H9 (cell line): ENCODE measurements around the gene NDUFS6. TPM values are rescaled to one million over a fixed set of nuclear protein-coding genes. Genes with fewer than 3 reads are reported as not detected.

Experiments used
- DNase-seq: peaks from one replicate; pipeline ENCODE4 v3.0.0-alpha.2; 2017
- H2AFZ ChIP-seq: one replicate; pipeline ENCODE4 v1.6.1; 2013; ENCODE audit warnings: mild to moderate bottlenecking, low read length, control low read depth, moderate library complexity
- H2AK5ac ChIP-seq: 2 replicates; pipeline ENCODE4 v1.6.1; 2013; ENCODE audit warnings: low read length, control low read depth, mixed read lengths; ENCODE audit not compliant: insufficient read length
- H2BK120ac ChIP-seq: one replicate; pipeline ENCODE4 v1.6.1; 2013; ENCODE audit warnings: low read depth, mild to moderate bottlenecking, low read length, control low read depth, inconsistent platforms; ENCODE audit not compliant: poor library complexity, severe bottlenecking
- H2BK12ac ChIP-seq: 2 replicates; pipeline ENCODE4 v1.6.1; 2013; ENCODE audit warnings: low read length, control low read depth, mixed read lengths, low read depth; ENCODE audit not compliant: insufficient read length
- H2BK15ac ChIP-seq: 2 replicates; pipeline ENCODE4 v1.6.1; 2013; ENCODE audit warnings: low read depth, low read length, control low read depth
- H2BK20ac ChIP-seq: one replicate; pipeline ENCODE4 v1.6.1; 2013; ENCODE audit warnings: low read depth, mild to moderate bottlenecking, low read length, control low read depth, inconsistent platforms; ENCODE audit not compliant: poor library complexity, severe bottlenecking
- H2BK5ac ChIP-seq: 2 replicates; pipeline ENCODE4 v1.6.1; 2013; ENCODE audit warnings: low read length, control low read depth, mixed read lengths; ENCODE audit not compliant: insufficient read length
- H3K14ac ChIP-seq: 2 replicates; pipeline ENCODE4 v1.6.1; 2013; ENCODE audit warnings: low read length, control low read depth; ENCODE audit not compliant: insufficient read depth
- H3K18ac ChIP-seq: 2 replicates; pipeline ENCODE4 v1.6.1; 2013; ENCODE audit warnings: low read depth, mild to moderate bottlenecking, mixed read lengths, low read length, control low read depth; ENCODE audit not compliant: insufficient read length
- H3K23ac ChIP-seq: 2 replicates; pipeline ENCODE4 v1.6.1; 2013; ENCODE audit warnings: low read length, control low read depth, mixed read lengths, low read depth; ENCODE audit not compliant: insufficient read length
- H3K23me2 ChIP-seq: 2 replicates; pipeline ENCODE4 v1.6.1; 2013; ENCODE audit warnings: low read depth, mild to moderate bottlenecking, mixed read lengths, low read length, control low read depth; ENCODE audit not compliant: insufficient read length, poor library complexity, severe bottlenecking
- H3K27ac ChIP-seq: 2 replicates; pipeline ENCODE4 v1.5.1; 2013; ENCODE audit warnings: low read length, control low read depth, mixed read lengths, low read depth; ENCODE audit not compliant: insufficient read length
- H3K27me3 ChIP-seq: 2 replicates; pipeline ENCODE4 v1.6.1; 2013; ENCODE audit warnings: low read length, control low read depth, inconsistent platforms; ENCODE audit not compliant: insufficient read depth
- H3K4ac ChIP-seq: 2 replicates; pipeline ENCODE4 v1.6.1; 2013; ENCODE audit warnings: low read depth, mild to moderate bottlenecking, control low read depth, inconsistent platforms, low read length, moderate library complexity
- H3K4me1 ChIP-seq: 2 replicates; pipeline ENCODE4 v1.6.1; 2013; ENCODE audit warnings: low read length, control low read depth, inconsistent platforms; ENCODE audit not compliant: insufficient read depth
- H3K4me2 ChIP-seq: 2 replicates; pipeline ENCODE4 v1.6.1; 2013; ENCODE audit warnings: low read length, control low read depth, mixed read lengths; ENCODE audit not compliant: insufficient read length, insufficient read depth
- H3K56ac ChIP-seq: 2 replicates; pipeline ENCODE4 v1.6.1; 2013; ENCODE audit warnings: low read depth, mild to moderate bottlenecking, mixed read lengths, low read length, control low read depth; ENCODE audit not compliant: insufficient read length
- H3K79me1 ChIP-seq: 2 replicates; pipeline ENCODE4 v1.6.1; 2013; ENCODE audit warnings: low read depth, mild to moderate bottlenecking, moderate library complexity, low read length, control low read depth, inconsistent platforms; ENCODE audit not compliant: insufficient read depth, poor library complexity, severe bottlenecking
- H3K79me2 ChIP-seq: 2 replicates; pipeline ENCODE4 v1.6.1; 2013; ENCODE audit warnings: low read length, control low read depth, inconsistent platforms; ENCODE audit not compliant: insufficient read depth
- H3K9ac ChIP-seq: 2 replicates; pipeline ENCODE4 v1.6.1; 2013; ENCODE audit warnings: low read length, control low read depth, mixed read lengths; ENCODE audit not compliant: insufficient read length; ENCODE audit errors: extremely low read depth
- H3K9me3 ChIP-seq: one replicate; pipeline ENCODE4 v1.6.1; 2013; ENCODE audit warnings: low read depth, low read length, inconsistent platforms; ENCODE audit not compliant: control insufficient read depth
- H3T11ph ChIP-seq: one replicate; pipeline ENCODE4 v1.6.1; 2013; ENCODE audit warnings: mild to moderate bottlenecking, low read length, control low read depth, inconsistent platforms
- H4K20me1 ChIP-seq: one replicate; pipeline ENCODE4 v1.6.1; 2013; ENCODE audit not compliant: control insufficient read depth, insufficient read length, insufficient read depth
- H4K5ac ChIP-seq: 2 replicates; pipeline ENCODE4 v1.6.1; 2013; ENCODE audit warnings: low read depth, mild to moderate bottlenecking, mixed read lengths, low read length, control low read depth; ENCODE audit not compliant: insufficient read length
- H4K8ac ChIP-seq: replicated peaks from 2 replicates; pipeline ENCODE4 v1.6.1; 2013; ENCODE audit warnings: low read length, control low read depth, mixed read lengths, low read depth; ENCODE audit not compliant: insufficient read length
- H4K91ac ChIP-seq: 2 replicates; pipeline ENCODE4 v1.6.1; 2013; ENCODE audit warnings: low read depth, mild to moderate bottlenecking, moderate library complexity, mixed read lengths, low read length, control low read depth; ENCODE audit not compliant: insufficient read length
- H3K27ac Mint-ChIP-seq, 3 experiments: 2 replicates in 2 of 3; 3 replicates in 1 of 3; pipeline ENCODE4 v1.8.0; 2020 to 2021; ENCODE audit warnings: mixed read lengths in 3 of 3, mild to moderate bottlenecking in 1 of 3, moderate library complexity in 1 of 3
- H3K27me3 Mint-ChIP-seq: 2 replicates; pipeline ENCODE4 v1.8.0; 2021; ENCODE audit warnings: low read depth, mild to moderate bottlenecking, moderate library complexity, mixed read lengths
- H3K36me3 Mint-ChIP-seq, 3 experiments: 2 replicates in 2 of 3; 3 replicates in 1 of 3; pipeline ENCODE4 v1.8.0; 2020 to 2021; ENCODE audit warnings: low read depth in 3 of 3, mixed read lengths in 3 of 3; ENCODE audit not compliant: insufficient read depth in 1 of 3
- H3K4me1 Mint-ChIP-seq, 2 experiments: 2 replicates each; pipeline ENCODE4 v1.8.0; 2020; ENCODE audit warnings: mixed read lengths in 2 of 2
- H3K4me3 Mint-ChIP-seq, 2 experiments: 2 replicates in 1 of 2; 3 replicates in 1 of 2; pipeline ENCODE4 v1.8.0; 2020 to 2021; ENCODE audit warnings: mild to moderate bottlenecking in 2 of 2, mixed read lengths in 2 of 2, moderate library complexity in 1 of 2
- H3K9me3 Mint-ChIP-seq, 2 experiments: 2 replicates in 1 of 2; 3 replicates in 1 of 2; pipeline ENCODE4 v1.8.0; 2020; ENCODE audit warnings: mild to moderate bottlenecking in 2 of 2, mixed read lengths in 2 of 2, moderate library complexity in 1 of 2
- CTCF ChIP-seq: fragments of 200-600 bp; sonication (generic); conservative IDR thresholded peaks from 3 replicates; pipeline ENCODE4 v1.8.0; 2021; ENCODE audit warnings: antibody characterized with exemption, mild to moderate bottlenecking
- WGBS: extraction: QIAGEN DNeasy Blood & Tissue Kit; methylation state at CpG from one replicate; pipeline ENCODE4 v1.1.7; 2013; ENCODE audit warnings: missing lambda C conversion rate, low lambda C conversion rate, mixed read lengths; ENCODE audit not compliant: insufficient read length; ENCODE audit errors: extremely low coverage; 5-methylcytosine and 5-hydroxymethylcytosine counted together
- total RNA-seq: library from RNA; stranded (reverse); gene quantifications from 2 replicates; pipeline ENCODE4 v1.2.1, GENCODE V29; 2021

The NDUFS6 gene
- total RNA-seq, 1 experiment from 2014 or later: 62.5 TPM

- no peak overlapping the region for H4K91ac ChIP-seq
- no peak overlapping the region for H3K56ac ChIP-seq
- no peaks in the 10 kb centered on the region for H3K23me2 ChIP-seq
- no peak overlapping the region for H2BK5ac ChIP-seq
- H2BK12ac ChIP-seq: no peak overlapping the region
- Mint-ChIP-seq H3K4me1 (peaks cover 12 to 19% of the 10 kb centered on the region in 2 experiments), H3K4me3 (no peak overlapping the region), H3K27ac (no peak overlapping the region), H3K9me3 (peaks cover 11 to 13% of the 10 kb centered on the region in 2 experiments), H3K36me3 (peaks cover 7 to 11% (median 10%) of the 10 kb centered on the region in 3 experiments), H3K27me3 (peaks cover 17% of the 10 kb centered on the region)
- H3K14ac ChIP-seq: no peak overlapping the region
- H4K20me1 ChIP-seq: no peaks in the 10 kb centered on the region
- H3K23ac ChIP-seq: no peak overlapping the region
- H3K4me2 ChIP-seq: no peak overlapping the region
- no peak overlapping the region for H3K27ac ChIP-seq
- no peak overlapping the region for H2BK120ac ChIP-seq
- no peak overlapping the region for H2AFZ ChIP-seq
- H2BK20ac ChIP-seq: no peak overlapping the region
- no peak for TF ChIP-seq CTCF
- H2AK5ac ChIP-seq: no peak overlapping the region
- WGBS: no CpG with 5 or more reads among the region's 3 CpGs
- no peak for DNase-seq
- no peak overlapping the region for H4K8ac ChIP-seq
- no peak overlapping the region for H3T11ph ChIP-seq
- H3K9ac ChIP-seq: no peak overlapping the region
- H3K27me3 ChIP-seq: no peaks in the 10 kb centered on the region
- no peak overlapping the region for H2BK15ac ChIP-seq
- no peak overlapping the region for H4K5ac ChIP-seq
- no peaks in the 10 kb centered on the region for H3K79me1 ChIP-seq
- no peak overlapping the region for H3K4ac ChIP-seq
- no peaks in the 10 kb centered on the region for H3K79me2 ChIP-seq
- no peaks in the 10 kb centered on the region for H3K9me3 ChIP-seq
- no peak overlapping the region for H3K18ac ChIP-seq
- no peaks in the 10 kb centered on the region for H3K4me1 ChIP-seq
Measured at GRCh38 chr5:1758574-1758973, 42.6 kb upstream of the NDUFS6 start.
